ENCODE data around the gene GAMT.
A peak's percentile ranks its signal among the peaks of the same experiment; 100 is the strongest.

GAMT gene

GRCh38 chr19:1364070-1364704 is 37.2 kb downstream of the GAMT start:
- Histone ChIP-seq H3K4me1 (ENCODE audit: control insufficient read depth, insufficient read depth, low read length) (peaks cover 34% of the 10 kb centered on the region), H3K4me3 (ENCODE audit: insufficient read depth, low read depth, low read length) (no peak overlapping the region), H3K9me3 (ENCODE audit: control insufficient read depth, low read length) (no peaks in the 10 kb centered on the region), H3K36me3 (ENCODE audit: control insufficient read depth, insufficient read depth, low read length) (peaks cover 33% of the 10 kb centered on the region), H3K27me3 (ENCODE audit: control insufficient read depth, insufficient read depth, low read length, poor library complexity, severe bottlenecking) (no peaks in the 10 kb centered on the region), H3K27ac (ENCODE audit: insufficient read depth, low read depth, low read length, poor library complexity, severe bottlenecking) (no peak overlapping the region)
- WGBS, 2 experiments, result 93 to 96% methylated on average over 14 of the region's 15 CpGs

GRCh38 chr19:1363599-1363998 is 37.7 kb downstream of the GAMT start:
- Histone ChIP-seq H3K27me3 (ENCODE audit: control insufficient read depth, insufficient read depth, low read length, poor library complexity, severe bottlenecking) (no peaks in the 10 kb centered on the region), H3K4me1 (ENCODE audit: control insufficient read depth, insufficient read depth, low read length) (peaks cover 39% of the 10 kb centered on the region), H3K9me3 (ENCODE audit: control insufficient read depth, low read length) (no peaks in the 10 kb centered on the region), H3K27ac (ENCODE audit: insufficient read depth, low read depth, low read length, poor library complexity, severe bottlenecking) (no peak overlapping the region), H3K4me3 (ENCODE audit: insufficient read depth, low read depth, low read length) (no peak overlapping the region), H3K36me3 (ENCODE audit: control insufficient read depth, insufficient read depth, low read length) (peaks cover 37% of the 10 kb centered on the region)
- 94 to 97% methylated on average over 8 to 9 of the region's 10 CpGs for WGBS, 2 experiments

GRCh38 chr19:1362387-1363257 is 38.7 kb downstream of the GAMT start:
- WGBS, 2 experiments, result 92 to 93% methylated on average over 42 of the region's 42 CpGs
- Histone ChIP-seq H3K4me1 (ENCODE audit: control insufficient read depth, insufficient read depth, low read length) (peaks cover 48% of the 10 kb centered on the region), H3K4me3 (ENCODE audit: insufficient read depth, low read depth, low read length) (no peak overlapping the region), H3K9me3 (ENCODE audit: control insufficient read depth, low read length) (no peaks in the 10 kb centered on the region), H3K27me3 (ENCODE audit: control insufficient read depth, insufficient read depth, low read length, poor library complexity, severe bottlenecking) (no peaks in the 10 kb centered on the region), H3K36me3 (ENCODE audit: control insufficient read depth, insufficient read depth, low read length) (peaks cover 44% of the 10 kb centered on the region), H3K27ac (ENCODE audit: insufficient read depth, low read depth, low read length, poor library complexity, severe bottlenecking) (no peak overlapping the region)

GRCh38 chr19:1361601-1362386 is 39.5 kb downstream of the GAMT start:
- peaks cover 43% of the 10 kb centered on the region for H3K36me3 ChIP-seq (ENCODE audit: control insufficient read depth, insufficient read depth, low read length)
- H3K4me3 ChIP-seq (ENCODE audit: insufficient read depth, low read depth, low read length), result no peak overlapping the region
- no peaks in the 10 kb centered on the region for H3K27me3 ChIP-seq (ENCODE audit: control insufficient read depth, insufficient read depth, low read length, poor library complexity, severe bottlenecking)
- WGBS, 2 experiments, result 83 to 86% methylated on average over 30 of the region's 30 CpGs
- peaks cover 56% of the 10 kb centered on the region for H3K4me1 ChIP-seq (ENCODE audit: control insufficient read depth, insufficient read depth, low read length)
- peak overlapping the region; percentile 61 for H3K27ac ChIP-seq (ENCODE audit: insufficient read depth, low read depth, low read length, poor library complexity, severe bottlenecking)
- H3K9me3 ChIP-seq (ENCODE audit: control insufficient read depth, low read length), result no peaks in the 10 kb centered on the region

GRCh38 chr19:1360818-1361461 is 40.4 kb downstream of the GAMT start:
- peak overlapping the region; percentile 61 for H3K27ac ChIP-seq (ENCODE audit: insufficient read depth, low read depth, low read length, poor library complexity, severe bottlenecking)
- WGBS, 2 experiments, result 62 to 65% methylated on average over 31 of the region's 31 CpGs
- H3K9me3 ChIP-seq (ENCODE audit: control insufficient read depth, low read length), result no peaks in the 10 kb centered on the region
- H3K4me1 ChIP-seq (ENCODE audit: control insufficient read depth, insufficient read depth, low read length), result peaks cover 64% of the 10 kb centered on the region
- H3K27me3 ChIP-seq (ENCODE audit: control insufficient read depth, insufficient read depth, low read length, poor library complexity, severe bottlenecking), result no peaks in the 10 kb centered on the region
- peaks cover 35% of the 10 kb centered on the region for H3K36me3 ChIP-seq (ENCODE audit: control insufficient read depth, insufficient read depth, low read length)
- H3K4me3 ChIP-seq (ENCODE audit: insufficient read depth, low read depth, low read length), result peak overlapping the region; percentile 14

GRCh38 chr19:1360126-1360817 is 41.1 kb downstream of the GAMT start:
- Histone ChIP-seq H3K27ac (ENCODE audit: insufficient read depth, low read depth, low read length, poor library complexity, severe bottlenecking) (peak overlapping the region; percentile 61), H3K9me3 (ENCODE audit: control insufficient read depth, low read length) (no peaks in the 10 kb centered on the region), H3K4me1 (ENCODE audit: control insufficient read depth, insufficient read depth, low read length) (peaks cover 60% of the 10 kb centered on the region), H3K36me3 (ENCODE audit: control insufficient read depth, insufficient read depth, low read length) (peaks cover 29% of the 10 kb centered on the region), H3K27me3 (ENCODE audit: control insufficient read depth, insufficient read depth, low read length, poor library complexity, severe bottlenecking) (no peaks in the 10 kb centered on the region), H3K4me3 (ENCODE audit: insufficient read depth, low read depth, low read length) (peak overlapping the region; percentile 14)
- WGBS, 2 experiments, result 87% methylated on average over 30 of the region's 30 CpGs

GRCh38 chr19:1357531-1358109 is 43.7 kb downstream of the GAMT start:
- 48 to 50% methylated on average over 24 of the region's 24 CpGs for WGBS, 2 experiments
- Histone ChIP-seq H3K4me3 (ENCODE audit: insufficient read depth, low read depth, low read length) (no peak overlapping the region), H3K9me3 (ENCODE audit: control insufficient read depth, low read length) (no peaks in the 10 kb centered on the region), H3K27me3 (ENCODE audit: control insufficient read depth, insufficient read depth, low read length, poor library complexity, severe bottlenecking) (no peaks in the 10 kb centered on the region), H3K27ac (ENCODE audit: insufficient read depth, low read depth, low read length, poor library complexity, severe bottlenecking) (no peak overlapping the region), H3K36me3 (ENCODE audit: control insufficient read depth, insufficient read depth, low read length) (peaks cover 25% of the 10 kb centered on the region), H3K4me1 (ENCODE audit: control insufficient read depth, insufficient read depth, low read length) (peaks cover 60% of the 10 kb centered on the region)

GRCh38 chr19:1356508-1356865 is 44.9 kb downstream of the GAMT start:
- Histone ChIP-seq H3K9me3 (ENCODE audit: control insufficient read depth, low read length) (no peaks in the 10 kb centered on the region), H3K4me1 (ENCODE audit: control insufficient read depth, insufficient read depth, low read length) (peaks cover 49% of the 10 kb centered on the region), H3K4me3 (ENCODE audit: insufficient read depth, low read depth, low read length) (peak overlapping the region; percentile 77), H3K27ac (ENCODE audit: insufficient read depth, low read depth, low read length, poor library complexity, severe bottlenecking) (no peak overlapping the region), H3K27me3 (ENCODE audit: control insufficient read depth, insufficient read depth, low read length, poor library complexity, severe bottlenecking) (no peaks in the 10 kb centered on the region), H3K36me3 (ENCODE audit: control insufficient read depth, insufficient read depth, low read length) (peaks cover 14% of the 10 kb centered on the region)
- WGBS, 2 experiments, result 83 to 91% methylated on average over 3 of the region's 3 CpGs
